NB4 (cell line): ENCODE data around the gene APC.

Source experiments
- DNase-seq: peaks from one replicate; pipeline ENCODE4 v3.0.0; 2010; ENCODE audit warnings: low read depth
- H3K4me3 ChIP-seq: one replicate; pipeline ENCODE4 v1.5.1; 2011; ENCODE audit warnings: mild to moderate bottlenecking, low read depth, low read length, moderate library complexity
- CTCF ChIP-seq: IDR thresholded peaks from one replicate; pipeline ENCODE4 v1.5.1; 2012; ENCODE audit warnings: low read depth, low read length
- MAX ChIP-seq: IDR thresholded peaks from 2 replicates; pipeline ENCODE4 v1.6.1; 2011; ENCODE audit warnings: low read depth, low read length
- MYC ChIP-seq: IDR thresholded peaks from 2 replicates; pipeline ENCODE4 v1.6.1; 2011; ENCODE audit warnings: low read depth, low read length
- POLR2A ChIP-seq: IDR thresholded peaks from 2 replicates; pipeline ENCODE4 v1.6.1; 2011; ENCODE audit warnings: mild to moderate bottlenecking; ENCODE audit not compliant: insufficient read length; ENCODE audit errors: extremely low read depth

Gene APC

GRCh38 chr5:112718344-112718743 lies 19.3 kb upstream of the APC start:
- DNase-seq, result no peak
- no peak overlapping the region for H3K4me3 ChIP-seq
- TF ChIP-seq CTCF (no peak), MAX (no peak), MYC (no peak), POLR2A (no peak)

- H3K4me3 ChIP-seq, result no peak overlapping the region
- TF ChIP-seq POLR2A (no peak), CTCF (no peak), MAX (no peak), MYC (no peak)
- DNase-seq, result no peak
These were observed 17.1 kb upstream of the APC start for GRCh38 chr5:112720576-112720975.

GRCh38 chr5:112724901-112725300 lies 12.8 kb upstream of the APC start:
- no peak for TF ChIP-seq POLR2A
- no peak for TF ChIP-seq MAX
- TF ChIP-seq MYC, result no peak
- TF ChIP-seq CTCF, result no peak
- no peak for DNase-seq
- H3K4me3 ChIP-seq, result no peak overlapping the region

GRCh38 chr5:112729630-112730029 lies 8.1 kb upstream of the APC start:
- TF ChIP-seq CTCF (no peak), MYC (no peak), MAX (no peak)
- no peak overlapping the region for H3K4me3 ChIP-seq
- no peak for DNase-seq

GRCh38 chr5:112732131-112732530 lies 5.6 kb upstream of the APC start:
- DNase-seq, result no peak
- no peak overlapping the region for H3K4me3 ChIP-seq
- TF ChIP-seq MAX (no peak), MYC (no peak), CTCF (no peak), POLR2A (no peak)

GRCh38 chr5:112733586-112733985 lies 4.1 kb upstream of the APC start:
- TF ChIP-seq CTCF (no peak), MYC (no peak)
- no peak overlapping the region for H3K4me3 ChIP-seq
- no peak for DNase-seq
